GM18868 (cell line): ENCODE measurements around the gene AUTS2.

ENCODE experiments used
- ATAC-seq: cut with Tn5 transposase; IDR thresholded peaks from one replicate; pipeline ENCODE4 v1.9.1; 2021; ENCODE audit warnings: mild to moderate bottlenecking, moderate library complexity; ENCODE audit not compliant: unreplicated experiment

The AUTS2 gene

DNA sequence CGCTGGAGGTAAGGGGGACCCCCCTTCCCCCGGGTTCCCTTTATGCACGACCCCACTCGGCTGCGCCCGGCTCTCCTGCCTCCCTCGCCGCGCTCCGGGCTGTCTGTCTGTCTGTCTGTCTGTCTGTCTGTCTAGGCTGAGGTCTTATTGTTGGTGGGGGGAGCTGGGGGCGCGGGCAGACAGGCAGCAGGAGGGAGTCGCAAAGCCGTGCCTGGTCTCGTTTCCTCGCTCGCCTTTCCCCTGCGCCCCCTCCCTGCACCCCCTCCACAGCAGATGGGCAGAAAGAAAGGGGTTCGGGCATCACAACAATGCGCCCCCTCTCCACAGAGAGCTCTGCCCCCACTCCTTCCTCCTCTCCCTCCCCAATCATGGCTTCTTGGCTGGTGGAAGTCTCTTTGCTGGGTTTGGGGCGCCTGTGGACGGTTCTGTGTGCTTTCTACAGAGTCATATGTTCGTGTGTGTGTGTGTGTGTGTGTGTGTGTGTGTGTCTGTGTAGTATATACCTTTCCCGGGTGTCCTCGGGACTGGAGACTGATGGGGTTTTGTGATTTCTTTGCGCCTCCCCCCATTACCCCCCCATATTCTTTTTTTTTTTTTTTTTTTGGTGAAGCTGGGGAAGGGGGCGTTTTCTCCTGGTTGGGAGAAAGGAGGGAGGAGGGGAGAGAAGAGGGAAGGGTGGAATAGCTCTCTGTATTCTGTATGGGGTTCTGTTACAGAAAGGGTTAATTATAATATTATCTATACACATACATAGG is 1.9 kb downstream of the AUTS2 start:
- ATAC-seq, result no peak

DNA sequence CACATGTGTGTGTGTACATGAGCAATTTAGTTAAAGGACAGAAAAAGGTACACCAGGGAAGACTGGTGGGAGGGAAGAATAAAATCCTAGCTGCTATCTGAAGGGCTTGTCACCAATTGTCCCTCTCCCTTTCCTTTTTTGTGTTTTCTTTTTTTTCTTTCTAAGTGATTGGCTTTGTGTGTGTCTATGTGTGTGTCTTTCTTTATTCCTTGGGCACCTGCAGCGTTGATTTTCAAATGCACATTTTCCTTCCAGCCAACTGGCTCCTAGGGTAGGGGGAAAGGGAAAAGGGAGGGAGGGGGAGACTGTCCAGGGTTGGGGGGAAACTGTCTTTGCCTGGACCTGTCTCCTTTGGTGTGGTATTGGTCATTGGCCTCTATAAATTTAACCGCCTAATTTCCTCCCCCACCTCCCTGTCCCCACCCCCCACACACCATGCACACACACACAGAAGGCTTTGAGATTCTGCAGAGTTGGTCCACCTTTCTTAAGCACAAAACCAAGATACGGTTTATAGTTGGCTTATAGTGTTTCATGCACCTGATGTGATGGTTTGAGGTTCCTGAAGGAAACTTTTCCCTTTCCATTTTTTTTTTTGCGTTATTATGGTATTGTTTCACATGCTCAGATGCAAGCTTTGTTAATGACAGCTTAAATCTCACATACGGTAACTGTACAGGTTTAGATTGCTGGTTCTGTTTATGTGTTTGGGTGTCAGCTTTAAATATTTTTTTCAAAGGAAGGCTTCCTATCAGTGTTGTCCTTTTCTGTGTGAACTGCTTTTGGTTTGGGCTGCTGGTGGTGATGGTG is 2.6 kb downstream of the AUTS2 start:
- ATAC-seq, result no peak

DNA sequence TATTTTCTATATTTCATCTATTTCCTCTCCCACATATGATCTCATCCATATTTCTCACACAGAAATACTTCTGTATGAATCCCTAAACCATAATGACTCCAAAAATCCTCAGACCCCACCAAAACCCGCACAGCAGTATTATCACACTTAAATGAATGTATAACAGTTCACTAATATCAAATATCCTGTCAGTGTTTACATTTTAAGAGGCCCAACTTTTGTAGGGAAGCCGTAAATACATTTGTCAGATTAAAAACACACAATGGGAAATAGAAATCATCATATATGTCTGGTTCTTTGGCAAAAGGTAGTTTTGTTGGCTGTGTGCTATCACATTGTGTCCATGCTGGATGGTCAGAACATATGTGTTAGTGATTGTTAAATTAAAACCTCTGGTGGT is 4.2 kb downstream of the AUTS2 start:
- no peak for ATAC-seq

DNA sequence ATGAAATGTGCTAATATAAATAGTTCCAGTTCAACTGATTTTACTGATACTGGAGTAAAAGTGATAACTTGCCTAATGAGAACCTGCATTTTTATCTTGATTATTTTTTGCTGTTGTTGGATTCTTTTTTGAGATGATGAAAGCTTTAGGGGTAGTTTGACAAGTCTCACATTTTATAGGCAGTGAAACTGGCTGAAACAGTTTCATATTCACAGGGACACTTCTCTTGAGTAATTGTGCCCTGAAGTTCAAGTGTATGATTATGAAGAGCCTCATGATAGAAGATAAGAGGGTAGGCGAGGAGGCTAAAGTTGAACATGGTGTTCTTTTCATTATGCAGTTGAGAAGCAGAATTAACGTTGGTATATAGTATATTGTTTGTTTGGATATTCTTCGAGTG is 5.1 kb downstream of the AUTS2 start:
- ATAC-seq, result peak; percentile 49

DNA sequence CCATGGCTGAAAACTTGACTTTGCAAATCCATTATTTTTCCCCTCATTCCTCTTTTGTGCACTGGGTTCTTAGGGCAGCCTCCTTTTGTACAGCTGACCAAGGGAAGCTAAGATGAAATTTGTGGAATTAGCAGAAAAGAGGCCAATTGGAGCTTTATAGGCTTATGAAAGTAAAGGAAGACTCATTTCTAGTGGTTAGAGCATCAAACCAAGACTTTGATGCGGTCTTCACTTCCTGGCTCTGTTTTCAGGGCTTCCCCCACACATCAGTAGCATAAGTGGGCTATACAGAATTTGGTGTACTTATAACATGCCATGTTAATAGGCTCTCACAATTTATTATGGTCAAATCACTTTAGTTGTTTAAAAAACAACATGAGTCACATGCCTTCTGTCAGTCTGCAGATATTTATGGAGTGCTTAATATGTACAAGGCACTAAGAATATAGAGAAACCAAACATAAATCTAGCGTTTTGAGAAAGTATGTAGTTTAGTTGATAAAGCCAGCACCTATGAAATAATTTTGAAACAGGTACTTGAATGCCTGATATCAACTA is 5.7 kb downstream of the AUTS2 start:
- peak; percentile 85 for ATAC-seq

DNA sequence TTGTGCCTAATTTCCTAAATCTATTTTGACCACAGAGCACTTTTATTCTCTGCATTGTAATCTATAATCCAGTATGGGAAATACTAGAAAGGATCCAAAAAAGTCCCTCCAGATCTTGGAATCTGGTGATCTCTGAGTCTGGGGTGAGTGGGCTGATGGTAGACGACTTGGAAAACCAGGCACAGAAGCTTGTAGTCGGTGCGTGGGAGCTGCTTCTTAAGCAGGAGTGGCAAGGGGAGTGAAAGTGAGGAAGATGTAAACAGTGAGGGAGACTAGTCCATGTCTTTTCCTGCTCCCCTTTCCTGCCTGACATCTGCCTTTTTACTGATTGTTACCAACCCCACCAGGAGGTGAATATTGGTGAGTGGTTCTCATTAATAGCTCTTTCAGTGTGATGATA is 6.8 kb downstream of the AUTS2 start:
- no peak for ATAC-seq

DNA sequence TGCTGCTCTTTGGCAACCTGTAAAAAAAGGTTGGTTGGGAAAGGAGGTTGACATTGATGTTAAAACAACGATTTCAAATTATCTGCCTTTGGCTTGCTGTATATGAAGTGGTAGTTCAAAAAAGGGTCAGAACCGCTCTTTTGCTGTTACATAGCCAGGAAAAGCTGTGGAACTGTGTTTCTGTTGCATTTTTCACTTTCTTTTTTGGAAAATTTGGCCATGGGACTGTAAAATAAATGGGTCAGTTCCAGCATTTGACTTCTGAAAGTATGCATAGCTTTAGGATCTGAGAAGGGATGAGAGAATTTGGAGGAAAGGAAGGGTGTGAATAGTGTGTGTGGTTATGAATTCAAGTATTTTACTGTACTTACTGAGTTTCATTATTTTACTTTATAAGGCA is 7.3 kb downstream of the AUTS2 start:
- ATAC-seq, result no peak

DNA sequence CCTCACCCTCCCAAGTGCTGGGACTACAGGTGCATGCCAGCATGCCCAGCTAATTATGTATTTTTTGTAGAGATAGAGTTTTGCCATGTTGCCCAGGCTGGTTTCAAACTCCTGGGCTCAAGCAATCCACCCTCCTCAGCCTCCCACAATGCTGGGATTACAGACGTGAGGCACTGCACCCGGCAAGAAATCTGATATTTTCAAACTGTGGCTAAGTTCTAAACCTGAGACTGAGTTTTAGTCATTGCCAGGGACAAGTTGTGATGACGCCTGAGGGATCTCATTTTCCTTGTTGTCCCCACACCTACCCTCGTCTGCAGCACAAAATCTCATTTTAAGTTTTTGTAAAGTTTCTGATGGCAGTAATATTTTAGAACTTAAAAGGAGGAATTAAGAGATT is 9.8 kb downstream of the AUTS2 start:
- ATAC-seq, result no peak

DNA sequence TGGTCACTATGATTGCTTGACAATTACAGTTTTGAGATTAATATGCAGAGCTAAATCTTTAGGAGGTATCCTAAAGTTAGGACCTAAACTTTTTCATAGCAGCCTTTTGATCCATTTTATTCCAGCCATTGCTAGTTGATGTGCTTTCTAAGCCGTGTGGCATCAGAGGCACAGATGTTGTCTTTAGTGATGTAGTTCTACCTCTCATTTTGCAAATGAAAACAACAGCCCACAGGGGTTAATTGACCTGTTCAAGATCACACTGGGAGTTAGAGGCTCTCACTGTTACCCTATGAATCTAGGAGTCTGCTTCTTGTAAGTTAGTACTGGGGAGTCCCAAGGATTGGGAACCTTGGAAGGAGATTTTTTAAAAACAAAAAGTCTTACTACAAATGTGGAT is 10.6 kb downstream of the AUTS2 start:
- no peak for ATAC-seq

DNA sequence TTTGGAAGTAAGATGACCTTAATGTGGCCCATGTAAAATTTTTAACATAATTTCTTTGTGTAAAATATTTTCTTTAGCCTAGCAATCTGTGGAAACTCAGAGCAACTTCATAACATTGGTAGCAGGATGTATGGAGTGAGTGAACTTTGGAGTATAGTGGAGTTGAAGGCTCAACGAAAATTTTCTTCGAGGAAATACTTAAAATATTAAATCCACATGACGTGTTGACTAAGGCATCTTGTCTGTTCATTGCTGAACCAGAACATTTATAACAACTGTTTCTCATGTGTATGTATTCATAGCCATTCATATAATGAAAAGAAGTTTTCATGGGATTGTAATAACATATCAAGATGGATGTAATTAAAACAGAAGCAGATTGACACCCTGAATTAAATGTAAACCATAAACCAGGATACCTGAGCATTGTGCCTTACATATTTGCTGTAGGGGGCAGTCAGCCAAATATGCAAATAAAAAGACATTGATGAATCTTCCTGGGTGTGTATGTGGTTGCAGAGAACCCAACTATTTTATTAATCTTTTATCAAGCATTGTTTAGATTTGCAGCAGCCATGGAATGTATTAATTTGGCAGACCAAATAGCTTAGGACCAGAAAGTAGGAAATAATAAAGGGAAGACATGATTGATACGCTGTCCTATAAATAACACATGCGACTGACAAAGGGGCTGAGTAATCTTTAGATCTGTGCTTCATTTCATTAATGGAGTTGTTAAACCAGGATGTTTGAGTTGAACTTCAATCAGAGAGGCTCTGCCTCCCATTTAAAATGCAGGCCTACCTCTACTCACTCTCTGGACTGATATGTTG is 11.5 kb downstream of the AUTS2 start:
- ATAC-seq, result no peak

DNA sequence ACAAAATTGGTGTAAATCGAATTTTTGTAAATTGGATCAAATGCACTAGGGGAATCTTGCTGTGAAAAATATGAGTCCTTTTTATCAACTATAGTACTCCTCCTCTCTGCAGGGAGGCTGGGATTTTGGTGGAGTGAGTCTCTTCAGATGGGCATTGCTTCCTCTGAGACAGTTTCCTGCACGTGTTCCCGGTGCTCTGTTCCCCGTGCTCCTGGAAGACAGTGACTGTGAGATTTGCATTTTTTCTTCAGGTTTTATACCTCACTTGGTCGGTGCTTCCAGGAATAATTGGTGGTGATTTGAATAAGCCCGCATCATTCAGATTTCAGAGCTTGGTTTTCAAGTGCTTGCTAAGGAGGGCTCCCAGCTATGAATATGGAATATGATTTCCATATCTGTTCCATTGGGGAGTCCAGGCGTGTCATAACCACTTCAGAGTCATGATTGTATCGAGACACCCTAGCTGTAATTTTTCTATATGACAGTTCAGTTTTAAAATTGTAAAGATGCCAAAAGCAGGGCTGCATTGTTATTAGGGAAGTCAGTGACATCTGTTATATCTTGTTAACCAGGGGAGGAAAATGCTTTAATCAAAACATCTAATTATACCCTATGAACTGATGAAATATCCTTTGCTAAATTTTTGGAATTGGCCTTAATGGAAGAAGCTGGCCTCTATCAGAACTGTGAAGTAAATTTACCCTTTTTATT is 12.3 kb downstream of the AUTS2 start:
- ATAC-seq, result no peak

DNA sequence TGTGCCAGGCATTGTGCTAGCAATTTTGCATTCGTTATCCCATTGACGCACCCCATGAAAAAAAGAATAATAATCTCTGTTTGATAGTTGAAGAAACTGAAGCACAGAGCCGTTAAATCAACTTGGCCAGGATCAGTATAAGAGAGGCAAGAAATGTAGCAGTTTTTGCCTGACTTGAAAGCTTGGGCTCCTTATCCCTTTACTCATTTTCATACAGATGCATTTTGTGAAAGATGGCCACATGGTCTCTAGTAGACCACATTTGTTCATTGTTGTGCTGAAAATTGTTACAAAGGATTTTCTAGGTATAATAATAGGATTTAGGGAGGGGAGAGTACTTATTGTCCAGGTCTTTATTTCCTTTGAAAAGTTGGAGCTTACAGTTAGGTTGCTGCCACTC is 14.7 kb downstream of the AUTS2 start:
- no peak for ATAC-seq

DNA sequence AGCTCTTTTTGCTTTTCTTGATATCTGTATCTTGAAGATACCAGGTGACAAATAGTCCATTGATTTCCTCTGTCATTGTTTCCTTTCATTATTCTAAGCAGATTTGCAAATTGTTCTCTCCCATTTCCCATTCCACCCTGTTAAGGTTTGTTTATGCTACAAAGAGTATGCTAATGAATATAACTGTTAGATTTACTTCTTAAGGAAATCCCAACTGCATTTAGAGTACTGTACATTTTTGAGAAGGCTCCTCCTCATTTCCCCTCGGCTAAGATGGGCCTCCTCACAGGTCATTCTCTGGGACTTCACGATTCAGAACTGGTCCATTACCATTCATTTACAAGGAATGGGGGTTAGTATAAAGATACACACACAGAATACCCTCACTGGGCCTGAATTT is 15.6 kb downstream of the AUTS2 start:
- ATAC-seq, result no peak

DNA sequence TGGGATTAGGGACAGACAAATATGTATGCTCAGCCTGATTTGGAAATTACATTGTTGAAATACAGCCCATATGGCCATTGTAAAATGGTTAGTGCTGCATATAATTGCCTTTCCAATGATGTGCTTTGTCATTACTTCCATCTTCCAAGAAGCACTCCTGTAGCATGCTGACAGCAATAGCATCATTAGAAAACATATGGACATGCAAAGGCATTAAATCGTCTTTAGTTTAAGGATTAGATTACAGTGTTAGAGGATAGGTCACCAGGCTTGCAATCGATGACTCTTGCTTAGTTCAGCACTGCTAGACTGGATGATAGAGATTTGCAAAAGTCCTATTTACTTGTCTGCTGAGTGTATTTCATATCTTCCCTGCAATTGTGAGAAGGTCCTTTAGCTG is 17.4 kb downstream of the AUTS2 start:
- ATAC-seq, result no peak

DNA sequence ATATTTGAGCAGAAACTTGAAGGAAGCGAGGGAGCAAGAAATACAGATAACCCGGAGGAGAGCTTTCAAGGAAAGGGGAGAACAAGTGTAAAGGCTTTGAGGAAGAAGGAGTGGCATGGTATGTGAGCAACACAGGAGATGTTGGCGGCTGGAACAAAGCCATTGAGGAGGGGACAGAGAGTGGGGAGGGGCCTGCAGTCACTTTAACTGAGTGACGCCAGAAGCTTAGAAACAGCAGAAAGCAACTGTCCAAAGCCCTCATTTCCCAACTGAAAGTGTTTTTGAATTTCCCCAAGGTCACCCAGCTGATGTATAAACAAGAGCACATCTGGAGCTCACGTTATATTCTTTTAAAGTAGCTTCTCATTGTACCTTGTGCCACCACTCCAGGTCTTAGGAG is 19.1 kb downstream of the AUTS2 start:
- ATAC-seq, result peak; percentile 38

DNA sequence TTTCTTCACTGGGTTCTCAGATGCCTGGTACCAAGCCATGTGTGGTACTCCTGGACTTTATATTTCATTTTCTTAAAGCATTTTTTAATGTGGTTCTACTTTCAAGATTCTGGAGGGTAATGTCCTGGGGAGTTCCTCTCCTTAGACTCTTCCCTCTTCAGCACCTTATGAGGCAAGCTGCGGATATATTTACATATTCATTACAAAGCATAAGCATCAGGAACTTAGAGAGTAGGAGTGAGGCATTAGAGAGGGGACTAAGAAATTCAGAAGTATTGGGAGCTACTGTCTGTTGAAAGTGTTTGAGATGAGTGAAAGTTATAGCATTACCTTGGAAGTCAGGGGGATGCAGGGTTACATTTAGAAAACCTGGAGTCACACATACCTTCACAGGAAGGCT is 20.8 kb downstream of the AUTS2 start:
- ATAC-seq, result peak; percentile 15

DNA sequence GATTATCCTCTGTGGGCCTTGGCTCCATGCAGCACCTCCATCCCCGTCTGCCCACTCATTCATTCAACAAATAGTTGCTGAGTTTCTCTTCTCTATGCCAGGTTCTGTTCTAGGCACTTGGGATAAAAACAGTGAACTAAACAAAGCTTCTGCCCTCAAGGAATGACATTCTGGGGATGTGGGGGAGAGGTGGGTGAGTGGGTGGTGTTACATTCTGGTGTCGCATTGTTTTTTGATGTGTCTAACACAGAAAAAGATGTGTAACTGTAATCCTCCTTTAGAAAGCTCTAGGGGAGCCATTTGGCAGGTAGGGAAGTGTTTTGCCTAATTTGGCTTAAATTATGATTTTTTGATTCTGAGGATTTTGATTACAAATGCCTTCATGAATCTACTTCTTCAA is 21.4 kb downstream of the AUTS2 start:
- no peak for ATAC-seq

DNA sequence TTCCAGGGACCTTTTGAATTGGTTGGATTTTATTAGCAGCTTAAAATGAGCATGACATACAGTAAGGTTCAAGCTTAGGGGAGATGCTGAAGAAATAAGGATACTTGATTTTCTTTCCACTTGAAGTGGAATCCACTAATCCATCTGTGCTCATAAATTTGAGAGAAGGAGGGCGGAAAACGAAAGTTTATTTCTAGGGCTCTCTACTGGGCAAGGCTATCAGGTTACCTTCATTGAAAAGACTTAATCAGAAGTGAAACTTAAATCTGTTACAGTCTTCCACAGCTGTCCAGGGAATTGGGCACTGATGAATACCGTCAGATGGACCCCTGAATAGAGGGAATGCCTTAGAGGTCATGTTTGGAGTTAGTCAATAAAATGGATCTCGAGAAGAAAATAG is 21.8 kb downstream of the AUTS2 start:
- ATAC-seq, result no peak

DNA sequence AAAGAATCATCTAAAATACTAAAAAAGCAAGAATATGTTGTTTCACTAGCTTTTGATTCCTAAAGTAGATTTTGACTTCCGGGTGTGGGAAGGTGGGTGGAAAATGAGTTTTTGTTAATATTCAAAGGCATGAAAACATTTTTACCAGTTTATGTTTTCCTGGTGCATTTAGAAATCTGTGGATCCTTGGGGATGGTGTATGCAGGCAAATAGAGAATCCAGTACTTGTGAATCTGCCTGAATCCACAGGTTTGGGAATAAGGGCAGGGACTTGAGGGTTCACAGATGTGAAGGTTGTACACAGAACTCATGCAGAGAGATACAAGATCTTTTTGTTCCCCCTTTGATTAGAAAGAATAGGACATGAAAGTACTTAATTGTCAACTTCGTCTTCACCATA is 22.4 kb downstream of the AUTS2 start:
- ATAC-seq, result no peak

DNA sequence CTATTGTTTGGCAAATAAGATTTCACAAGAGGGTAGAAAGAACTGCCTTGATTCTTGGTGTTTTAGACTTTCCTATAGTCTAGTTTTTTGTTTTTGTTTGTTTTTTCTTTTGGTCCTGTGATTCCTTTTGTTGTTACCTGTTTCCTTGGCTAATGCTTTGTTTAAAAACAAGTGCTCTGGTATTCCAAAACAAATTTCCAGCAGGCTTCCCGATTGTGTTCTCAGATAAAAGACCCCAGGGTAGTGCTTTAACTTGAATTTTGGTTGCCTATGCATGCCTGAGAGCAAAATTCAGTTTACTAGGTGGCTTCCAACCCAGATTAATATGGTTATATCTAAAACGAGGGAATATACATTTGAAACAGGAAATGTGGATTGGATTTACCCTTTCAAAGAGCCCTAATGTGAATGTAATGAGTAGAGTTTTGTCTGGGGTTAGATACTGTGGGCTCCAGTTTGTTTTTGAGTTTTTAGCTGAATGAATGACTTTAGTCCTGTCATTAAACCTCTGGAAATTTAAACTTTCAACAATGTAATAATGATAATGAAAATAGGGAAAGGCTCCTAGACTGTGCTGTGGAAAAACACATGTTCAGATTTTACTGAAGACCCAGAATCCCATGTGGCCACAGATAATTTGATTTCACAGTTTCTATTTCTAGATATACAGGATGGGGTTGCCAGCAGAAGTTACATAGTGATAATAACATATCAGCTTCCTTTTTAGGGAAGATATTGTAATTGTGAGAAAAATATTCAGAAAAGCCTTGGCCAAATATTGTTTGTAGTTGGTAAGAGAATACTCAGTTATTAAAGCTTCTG is 23.9 kb downstream of the AUTS2 start:
- ATAC-seq, result no peak
